ENCODE measurements around the gene APIP.
A peak's percentile ranks its signal among the peaks of the same experiment; 100 is the strongest.

APIP gene

GRCh38 chr11:34916015-34916842 is at the start of gene APIP, which contains the start of gene PDHX:
TSS of gene APIP (minus strand) at chr11:34916379. CDS start at chr11:34916284, 95 bp downstream.
TSS of gene PDHX (plus strand) at chr11:34916618. CDS start at chr11:34916656, 38 bp downstream.
- Histone ChIP-seq H3K4me3 (peak within 1 kb of the TSS; percentile 97), H3K9me3 (ENCODE audit: low read depth, low read length) (no peaks in the 10 kb centered on the region), H3K27ac (peak within 1 kb of the TSS; percentile 84), H3K9ac (ENCODE audit: insufficient read length) (peak within 1 kb of the TSS; percentile 93), H3K36me3 (ENCODE audit: insufficient read depth, low read length) (peaks cover 9% of the 10 kb centered on the region)
- TF ChIP-seq FOXP2 (optimal IDR thresholded peaks at IDR 0.05; ENCODE audit: control extremely low read depth, extremely low read length, insufficient read depth) (no peak), POLR2AphosphoS5 (IDR thresholded peaks at IDR 0.05; ENCODE audit: borderline replicate concordance, low read depth, low read length) (peak; percentile 80), EZH2 (IDR thresholded peaks at IDR 0.05) (no peak)
- DNase-seq (ENCODE audit: low read depth, low spot score) = peak; percentile 51

DNA sequence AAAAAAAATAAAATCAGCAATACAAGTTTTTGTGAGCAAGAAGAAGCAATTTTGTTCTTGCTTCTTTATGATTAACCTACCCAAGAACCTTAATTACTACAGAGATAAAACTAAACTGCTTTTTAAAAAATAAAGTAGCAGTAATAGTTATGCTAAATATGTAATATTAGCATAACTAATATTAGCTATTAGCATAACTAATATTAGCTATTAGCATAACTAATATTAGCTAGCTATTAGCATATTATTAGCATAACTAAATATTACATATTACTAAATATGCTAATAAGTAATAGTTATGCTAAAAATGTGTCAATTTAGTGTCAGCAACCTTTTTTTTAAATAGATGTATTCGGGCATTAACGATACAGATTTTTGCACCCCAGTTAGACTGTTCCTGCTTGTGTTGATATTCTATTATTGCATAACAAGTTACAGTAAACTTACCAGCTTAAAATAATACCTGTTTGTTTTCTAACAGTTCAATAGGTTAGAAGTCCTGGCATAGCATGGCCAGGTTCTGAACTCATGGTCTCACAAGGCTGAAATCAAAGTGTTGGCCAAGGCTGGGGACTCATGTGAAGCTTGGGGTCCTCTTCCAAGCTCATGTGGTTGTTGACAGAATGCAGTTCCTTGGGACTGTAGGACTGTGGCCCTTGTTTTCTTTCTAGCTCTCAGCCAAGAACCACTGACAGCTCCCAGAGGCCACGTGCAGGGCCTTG is 48.6 kb upstream of the APIP start:
- peaks cover 20% of the 10 kb centered on the region for H3K36me3 ChIP-seq (ENCODE audit: insufficient read depth, low read length)
- DNase-seq (ENCODE audit: low read depth, low spot score) = no peak
- H3K27ac ChIP-seq = no peak overlapping the region
- TF ChIP-seq POLR2AphosphoS5 (IDR thresholded peaks at IDR 0.05; ENCODE audit: borderline replicate concordance, low read depth, low read length) = no peak
- TF ChIP-seq EZH2 (IDR thresholded peaks at IDR 0.05) = no peak
- TF ChIP-seq FOXP2 (optimal IDR thresholded peaks at IDR 0.05; ENCODE audit: control extremely low read depth, extremely low read length, insufficient read depth) = no peak
- no peak overlapping the region for H3K4me3 ChIP-seq
- no peak overlapping the region for H3K9ac ChIP-seq (ENCODE audit: insufficient read length)
- no peaks in the 10 kb centered on the region for H3K9me3 ChIP-seq (ENCODE audit: low read depth, low read length)

DNA sequence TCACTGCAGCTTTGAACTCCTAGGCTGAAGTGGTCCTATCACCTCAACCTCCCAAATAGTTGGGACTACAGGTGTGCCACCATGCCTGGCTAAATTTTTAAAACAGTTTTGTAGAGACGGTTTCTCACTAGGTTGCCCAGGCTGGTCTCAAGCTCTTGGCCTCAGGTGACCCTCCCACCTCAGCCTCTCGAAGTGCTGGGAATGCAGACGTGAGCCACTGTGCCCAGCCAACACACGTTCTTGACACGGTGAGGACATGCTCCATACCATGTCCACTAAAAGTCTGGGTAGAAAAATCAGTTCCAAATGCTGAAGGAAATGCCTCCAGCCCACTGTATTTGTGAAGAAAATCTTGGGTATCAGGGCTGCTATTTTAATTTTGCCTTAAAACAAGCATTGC is 47.2 kb upstream of the APIP start:
- Histone ChIP-seq H3K4me3 (no peak overlapping the region), H3K27ac (no peak overlapping the region), H3K36me3 (ENCODE audit: insufficient read depth, low read length) (peaks cover 18% of the 10 kb centered on the region), H3K9me3 (ENCODE audit: low read depth, low read length) (no peaks in the 10 kb centered on the region), H3K9ac (ENCODE audit: insufficient read length) (no peak overlapping the region)
- TF ChIP-seq FOXP2 (optimal IDR thresholded peaks at IDR 0.05; ENCODE audit: control extremely low read depth, extremely low read length, insufficient read depth) (no peak), EZH2 (IDR thresholded peaks at IDR 0.05) (no peak), POLR2AphosphoS5 (IDR thresholded peaks at IDR 0.05; ENCODE audit: borderline replicate concordance, low read depth, low read length) (no peak)
- no peak for DNase-seq (ENCODE audit: low read depth, low spot score)

- no peak for TF ChIP-seq EZH2 (IDR thresholded peaks at IDR 0.05)
- no peak for TF ChIP-seq FOXP2 (optimal IDR thresholded peaks at IDR 0.05; ENCODE audit: control extremely low read depth, extremely low read length, insufficient read depth)
- no peak for TF ChIP-seq POLR2AphosphoS5 (IDR thresholded peaks at IDR 0.05; ENCODE audit: borderline replicate concordance, low read depth, low read length)
These were observed 45.9 kb upstream of the APIP start for GRCh38 chr11:34962034-34962433.

DNA sequence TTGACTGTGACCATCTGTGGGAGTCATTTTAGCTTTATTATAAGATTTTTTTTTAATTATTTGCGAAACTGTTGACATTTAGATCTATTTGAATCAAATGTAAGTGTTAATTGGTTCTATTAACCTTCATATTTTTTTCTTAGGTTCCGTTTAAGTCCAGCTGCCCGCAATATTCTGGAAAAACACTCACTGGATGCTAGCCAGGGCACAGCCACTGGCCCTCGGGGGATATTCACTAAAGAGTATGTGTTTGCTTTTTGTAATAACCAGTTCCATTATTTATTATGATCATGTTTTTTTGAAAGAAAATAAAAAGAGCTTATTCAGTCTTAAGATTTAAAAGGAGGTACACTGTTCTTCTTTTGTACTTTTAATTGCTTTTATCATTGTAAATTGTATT is 44.1 kb upstream of the APIP start:
- no peak for DNase-seq (ENCODE audit: low read depth, low spot score)
- Histone ChIP-seq H3K27ac (no peak overlapping the region), H3K36me3 (ENCODE audit: insufficient read depth, low read length) (peaks cover 15% of the 10 kb centered on the region), H3K9me3 (ENCODE audit: low read depth, low read length) (no peaks in the 10 kb centered on the region), H3K9ac (ENCODE audit: insufficient read length) (no peak overlapping the region), H3K4me3 (no peak overlapping the region)
- no peak for TF ChIP-seq POLR2AphosphoS5 (IDR thresholded peaks at IDR 0.05; ENCODE audit: borderline replicate concordance, low read depth, low read length)
- no peak for TF ChIP-seq FOXP2 (optimal IDR thresholded peaks at IDR 0.05; ENCODE audit: control extremely low read depth, extremely low read length, insufficient read depth)
- TF ChIP-seq EZH2 (IDR thresholded peaks at IDR 0.05) = no peak

More at GRCh38 chr11:34962034-34962433, 45.9 kb upstream of the APIP start:
- no peak overlapping the region for H3K4me3 ChIP-seq
- DNase-seq (ENCODE audit: low read depth, low spot score) = no peak
- no peak overlapping the region for H3K27ac ChIP-seq
- peaks cover 19% of the 10 kb centered on the region for H3K36me3 ChIP-seq (ENCODE audit: insufficient read depth, low read length)
- H3K9me3 ChIP-seq (ENCODE audit: low read depth, low read length) = no peaks in the 10 kb centered on the region
- H3K9ac ChIP-seq (ENCODE audit: insufficient read length) = no peak overlapping the region

GRCh38 chr11:34959770-34960169 is 43.6 kb upstream of the APIP start:
- Histone ChIP-seq H3K9ac (ENCODE audit: insufficient read length) (no peak overlapping the region), H3K36me3 (ENCODE audit: insufficient read depth, low read length) (peaks cover 15% of the 10 kb centered on the region), H3K9me3 (ENCODE audit: low read depth, low read length) (no peaks in the 10 kb centered on the region), H3K4me3 (no peak overlapping the region), H3K27ac (no peak overlapping the region)
- TF ChIP-seq FOXP2 (optimal IDR thresholded peaks at IDR 0.05; ENCODE audit: control extremely low read depth, extremely low read length, insufficient read depth) (no peak), POLR2AphosphoS5 (IDR thresholded peaks at IDR 0.05; ENCODE audit: borderline replicate concordance, low read depth, low read length) (no peak), EZH2 (IDR thresholded peaks at IDR 0.05) (no peak)
- no peak for DNase-seq (ENCODE audit: low read depth, low spot score)

GRCh38 chr11:34957606-34958005 is 41.4 kb upstream of the APIP start:
- no peak for DNase-seq (ENCODE audit: low read depth, low spot score)
- no peak for TF ChIP-seq EZH2 (IDR thresholded peaks at IDR 0.05)
- TF ChIP-seq FOXP2 (optimal IDR thresholded peaks at IDR 0.05; ENCODE audit: control extremely low read depth, extremely low read length, insufficient read depth) = no peak
- TF ChIP-seq POLR2AphosphoS5 (IDR thresholded peaks at IDR 0.05; ENCODE audit: borderline replicate concordance, low read depth, low read length) = no peak
- Histone ChIP-seq H3K4me3 (no peak overlapping the region), H3K9me3 (ENCODE audit: low read depth, low read length) (no peaks in the 10 kb centered on the region), H3K36me3 (ENCODE audit: insufficient read depth, low read length) (peaks cover 15% of the 10 kb centered on the region), H3K27ac (no peak overlapping the region), H3K9ac (ENCODE audit: insufficient read length) (no peak overlapping the region)

- Histone ChIP-seq H3K27ac (no peak overlapping the region), H3K9ac (ENCODE audit: insufficient read length) (no peak overlapping the region), H3K4me3 (no peak overlapping the region), H3K9me3 (ENCODE audit: low read depth, low read length) (no peaks in the 10 kb centered on the region), H3K36me3 (ENCODE audit: insufficient read depth, low read length) (peaks cover 15% of the 10 kb centered on the region)
- DNase-seq (ENCODE audit: low read depth, low spot score) = no peak
- TF ChIP-seq FOXP2 (optimal IDR thresholded peaks at IDR 0.05; ENCODE audit: control extremely low read depth, extremely low read length, insufficient read depth) = no peak
- TF ChIP-seq POLR2AphosphoS5 (IDR thresholded peaks at IDR 0.05; ENCODE audit: borderline replicate concordance, low read depth, low read length) = no peak
- TF ChIP-seq EZH2 (IDR thresholded peaks at IDR 0.05) = no peak
These were observed 41.0 kb upstream of the APIP start for GRCh38 chr11:34957206-34957605.
